Hepatic stellate cell (primary cell): Measurements from ENCODE around the gene FNIP2.
"Not testable (repeated sequence)": the region's sequence is repeated elsewhere in the genome, so short reads cannot be mapped to it uniquely, and the experiment has no call there.

Source experiments
- DNase-seq: peaks from one replicate; pipeline ENCODE4 v3.0.0; 2011; ENCODE audit warnings: low spot score

The FNIP2 gene

DNA sequence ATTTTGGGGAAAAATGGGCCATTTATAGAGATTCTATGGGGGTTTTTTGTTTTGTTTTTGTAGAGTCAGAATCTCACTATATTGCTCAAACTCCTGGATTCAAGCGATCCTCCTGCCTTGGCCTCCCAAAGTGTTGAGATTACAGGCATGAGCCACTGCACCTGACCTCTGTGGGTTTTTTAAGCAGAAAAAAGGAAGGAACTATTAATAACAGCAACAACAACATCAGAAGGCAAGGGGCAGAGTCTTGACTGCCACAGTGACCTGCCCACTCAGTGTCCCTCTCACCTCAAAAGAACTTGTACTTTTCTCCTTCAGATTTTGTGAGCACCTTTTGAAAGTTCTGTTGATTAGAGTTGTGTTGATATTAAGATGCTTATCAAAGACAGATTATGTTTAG lies 48.1 kb downstream of the FNIP2 start:
- DNase-seq, result no peak

- DNase-seq, result no peak
Measured at GRCh38 chr4:158817562-158818296, 48.9 kb downstream of the FNIP2 start.

DNA sequence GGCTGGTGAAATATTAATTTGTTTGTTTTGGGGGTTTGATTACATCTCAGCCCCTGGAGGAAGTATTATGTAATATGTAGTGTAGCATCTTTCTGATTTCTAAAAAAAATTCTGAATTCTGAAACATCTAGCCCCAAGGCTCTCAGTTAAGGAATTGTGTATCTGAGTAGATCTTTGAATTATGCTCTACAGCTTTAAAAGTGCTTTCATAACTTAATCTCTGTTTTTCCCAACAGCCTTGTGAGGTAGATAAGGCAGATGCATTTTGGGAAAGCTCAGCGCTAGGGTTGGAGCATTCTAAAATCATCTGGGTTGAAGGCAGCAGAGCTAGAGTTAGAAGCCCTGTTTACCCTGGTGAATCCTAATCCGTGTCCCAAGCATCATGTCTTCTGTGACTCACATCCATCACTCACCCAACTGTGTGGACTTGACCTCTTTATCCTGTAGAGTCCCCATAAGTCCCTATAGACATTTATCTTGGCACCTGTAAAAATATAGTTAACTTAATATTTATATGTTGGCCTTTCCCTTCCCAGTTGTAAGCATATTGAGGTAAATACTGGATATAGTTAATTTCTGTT lies 49.8 kb downstream of the FNIP2 start:
- no peak for DNase-seq

DNA sequence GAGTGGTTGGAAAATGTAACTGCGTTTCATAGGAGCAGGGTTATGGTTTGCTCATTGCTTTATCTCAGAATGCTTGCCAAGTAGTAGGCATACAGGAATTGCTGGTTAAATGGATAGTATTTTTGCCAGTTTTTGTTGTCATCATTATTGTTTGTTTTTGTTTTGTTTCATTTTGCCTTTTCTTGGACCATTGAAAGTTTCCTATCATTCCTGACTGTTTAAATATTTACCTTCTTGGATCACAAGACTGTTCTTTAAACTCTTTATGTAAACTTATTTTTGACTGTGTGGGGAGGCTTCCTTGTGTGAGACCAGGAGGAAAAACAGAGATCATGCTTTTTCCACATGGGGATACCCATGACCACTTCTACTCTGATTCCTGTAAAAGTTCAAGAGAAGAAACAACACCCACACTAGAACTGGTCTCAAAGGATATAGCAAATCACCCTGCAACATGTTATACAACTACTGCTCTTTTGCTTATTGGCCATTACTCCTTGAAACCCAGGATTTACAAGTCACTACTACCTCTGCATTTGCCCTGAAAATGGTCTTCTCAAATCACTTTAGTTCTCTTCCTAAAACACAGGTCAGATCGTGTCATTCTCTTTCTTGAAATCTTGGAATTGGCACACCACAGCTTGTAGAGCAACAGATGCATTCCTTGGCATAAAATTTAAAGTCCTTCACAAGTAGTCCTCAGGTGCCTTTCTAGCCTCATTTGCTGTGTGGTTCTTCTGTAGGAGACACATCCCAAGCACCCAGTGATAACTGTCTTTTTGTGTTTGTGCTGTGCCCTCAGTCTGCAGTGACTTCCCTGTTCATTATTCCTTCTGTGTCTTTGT lies 51.3 kb downstream of the FNIP2 start:
- DNase-seq, result no peak

GRCh38 chr4:158821228-158821971 lies 52.6 kb downstream of the FNIP2 start:
- peak; percentile 45 for DNase-seq

GRCh38 chr4:158822348-158822747 lies 53.5 kb downstream of the FNIP2 start:
- DNase-seq, result no peak

DNA sequence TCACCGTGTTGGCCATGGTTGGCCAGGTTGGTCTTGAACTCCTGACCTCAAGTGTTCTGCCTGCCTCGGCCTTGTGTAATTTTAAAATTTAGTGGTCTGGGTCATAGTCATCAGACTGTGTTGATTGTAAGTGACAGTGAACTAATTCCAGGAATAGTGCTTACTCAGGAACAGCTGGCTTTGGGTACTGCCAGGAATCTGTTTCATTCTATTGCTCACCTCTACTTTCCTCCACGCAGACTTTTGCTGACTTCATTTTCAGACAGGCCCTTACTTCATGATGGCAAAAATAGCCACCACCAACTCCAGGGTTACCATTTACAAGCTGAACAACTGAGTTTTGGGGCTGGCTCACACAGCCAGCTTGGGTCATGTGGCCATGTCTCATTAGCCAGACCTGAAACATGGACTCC lies 54.6 kb downstream of the FNIP2 start:
- DNase-seq, result no peak

DNA sequence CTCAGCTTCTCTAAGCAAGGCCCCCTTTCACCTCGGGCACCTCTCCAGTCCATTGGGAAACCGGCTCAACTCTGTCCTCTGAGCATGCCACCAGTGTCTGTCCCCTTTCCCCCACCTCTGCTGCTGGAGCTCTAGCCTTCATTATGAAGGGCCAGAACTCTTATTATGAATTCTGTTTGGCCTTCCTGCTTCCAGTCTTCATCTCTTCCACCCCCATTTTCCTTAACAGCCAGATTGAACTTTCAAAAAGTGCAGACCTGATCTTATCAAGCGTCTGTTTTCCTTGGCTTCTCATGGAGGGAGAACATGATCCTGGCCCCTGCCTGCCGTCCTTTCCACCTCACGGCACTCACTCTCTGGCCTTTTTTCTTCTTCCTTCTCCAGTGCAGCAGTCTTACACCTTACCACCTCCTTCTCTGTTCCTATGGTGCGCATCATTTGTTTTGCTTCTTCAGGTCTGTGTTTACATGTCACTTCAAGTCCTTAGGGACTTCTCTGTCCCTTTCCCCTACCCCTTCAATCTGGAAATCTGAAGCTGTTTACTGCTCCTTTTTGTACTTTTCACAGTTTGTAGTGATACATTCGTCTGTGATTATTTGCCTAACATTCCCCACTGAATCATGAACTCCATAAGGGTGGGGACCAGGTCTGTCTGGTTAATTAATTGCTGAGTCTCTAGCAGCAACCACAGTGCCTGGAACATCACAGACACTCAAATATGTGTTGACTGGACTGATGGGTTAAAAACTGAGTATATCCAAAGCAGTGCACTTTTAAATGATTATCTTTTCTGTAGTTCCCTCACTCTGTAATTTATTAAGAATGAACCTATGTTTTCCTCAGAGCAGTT lies 55.8 kb downstream of the FNIP2 start:
- no peak for DNase-seq

GRCh38 chr4:158825433-158826036 lies 56.7 kb downstream of the FNIP2 start:
- DNase-seq, result no peak

DNA sequence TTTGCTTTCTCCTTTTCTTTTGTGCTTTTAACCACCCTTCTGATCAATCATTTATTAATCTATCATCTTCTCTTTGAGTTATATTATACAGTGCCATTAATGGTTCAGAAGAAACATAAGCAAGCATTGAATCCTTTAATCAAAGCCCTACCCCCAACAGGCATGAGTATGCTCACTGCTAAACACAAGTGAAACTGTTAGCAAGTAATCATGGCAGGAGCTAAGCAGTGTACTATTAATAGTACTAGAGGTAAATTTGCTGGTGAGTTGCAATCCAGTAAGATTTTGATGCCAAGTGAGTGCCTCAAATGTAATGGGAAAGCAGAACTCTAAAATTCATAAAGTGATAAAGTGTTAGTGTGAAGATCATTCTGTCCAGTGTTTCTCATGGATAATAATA lies 57.2 kb downstream of the FNIP2 start:
- no peak for DNase-seq

- DNase-seq, result no peak
Measured at GRCh38 chr4:158826882-158827281, 58.1 kb downstream of the FNIP2 start.

DNA sequence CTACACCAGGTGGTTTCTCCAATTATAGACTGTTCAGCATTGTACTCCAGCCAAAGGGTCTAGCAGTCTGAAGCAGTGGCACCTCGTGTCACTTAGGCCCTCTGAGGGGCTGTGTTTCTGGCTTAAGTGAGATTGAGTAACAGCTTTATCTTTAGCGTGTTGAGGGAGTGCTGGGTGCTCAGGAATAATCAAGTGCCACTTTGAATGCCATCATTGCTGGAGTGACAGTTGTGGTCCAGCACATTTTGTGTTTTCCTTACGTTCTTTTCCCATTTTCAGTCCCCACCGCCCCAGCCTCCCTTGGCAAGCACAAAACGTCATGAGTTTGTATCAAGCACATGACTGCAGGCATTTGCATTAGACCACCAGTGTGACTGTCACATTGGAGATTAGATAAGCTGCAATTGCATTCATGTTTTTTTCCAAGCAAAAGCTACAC lies 58.7 kb downstream of the FNIP2 start:
- no peak for DNase-seq

GRCh38 chr4:158828151-158828550 lies 59.3 kb downstream of the FNIP2 start:
- DNase-seq, result not testable (repeated sequence)

DNA sequence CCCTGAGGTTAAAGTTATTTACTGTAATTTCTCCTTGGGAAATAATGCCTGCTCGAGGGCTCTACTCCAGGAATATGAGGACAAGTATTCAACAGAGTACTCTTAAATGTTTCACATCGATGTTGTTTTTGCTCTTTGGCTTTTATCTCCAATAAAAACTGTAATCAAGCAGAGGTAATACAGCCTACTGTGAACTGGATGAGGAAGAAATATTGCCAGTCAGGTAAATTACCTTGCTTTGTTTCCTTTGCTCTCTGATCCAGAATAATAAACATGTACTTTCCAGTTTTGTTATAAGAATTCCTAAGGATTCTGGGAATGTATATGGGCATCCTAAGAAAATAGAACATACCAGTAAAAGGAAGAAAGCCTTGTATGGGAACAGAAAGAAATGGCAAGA lies 60.4 kb downstream of the FNIP2 start:
- no peak for DNase-seq

DNA sequence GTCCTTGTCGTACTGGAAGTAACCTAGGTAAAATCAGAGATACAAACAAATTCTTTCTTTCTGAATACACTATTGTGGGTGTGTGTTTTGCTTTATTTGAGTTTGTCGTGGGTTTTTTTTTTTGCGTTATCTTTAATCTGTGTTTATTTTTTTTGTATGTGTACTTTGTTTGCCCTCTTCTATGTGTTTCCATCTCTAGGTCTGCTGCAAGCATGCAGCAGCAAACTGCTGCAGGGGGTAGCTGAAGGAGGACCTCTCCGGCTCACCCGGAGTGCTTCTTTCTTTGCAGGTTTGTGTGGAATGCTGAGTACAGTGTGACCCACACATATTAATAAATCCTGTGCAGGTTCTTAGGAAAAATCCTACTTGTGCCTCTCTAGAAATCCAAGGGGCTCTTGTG lies 64.8 kb downstream of the FNIP2 start:
- DNase-seq, result no peak

DNA sequence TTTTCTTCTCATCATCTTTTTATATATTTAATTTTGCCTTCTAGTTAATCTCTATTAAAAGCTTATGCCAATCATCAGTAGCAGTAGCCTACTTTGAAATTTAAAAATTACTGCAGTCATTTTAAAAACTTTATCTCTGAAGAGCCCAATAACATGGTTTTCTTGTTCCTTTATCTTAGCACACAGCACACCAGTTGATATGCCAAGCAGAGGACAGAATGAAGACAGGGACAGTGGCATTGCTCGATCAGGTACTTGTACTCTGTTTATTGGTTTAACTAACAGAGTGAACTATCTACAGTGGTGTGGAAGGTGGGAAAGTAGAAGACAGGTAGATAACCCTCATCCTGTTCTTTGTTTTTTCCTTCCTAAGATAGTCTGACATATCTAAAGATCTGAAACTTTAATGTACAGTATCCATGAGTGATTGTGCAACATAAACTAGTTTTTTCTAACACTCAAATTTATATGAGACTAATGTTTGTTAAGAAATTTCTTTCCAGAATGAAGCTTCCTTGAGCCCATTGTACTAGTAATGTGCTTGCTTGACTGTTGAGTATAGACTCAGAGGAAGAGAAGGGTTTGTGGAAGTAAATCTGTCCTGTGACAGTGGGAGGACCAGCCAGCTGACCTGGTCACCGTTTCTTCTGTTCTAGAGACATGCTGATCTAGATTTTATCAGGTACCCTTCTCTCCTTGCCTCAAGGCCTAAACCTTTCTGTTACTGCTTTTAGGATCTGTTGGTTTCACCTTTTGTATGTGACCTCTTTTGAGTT lies 66.6 kb downstream of the FNIP2 start:
- DNase-seq, result no peak

DNA sequence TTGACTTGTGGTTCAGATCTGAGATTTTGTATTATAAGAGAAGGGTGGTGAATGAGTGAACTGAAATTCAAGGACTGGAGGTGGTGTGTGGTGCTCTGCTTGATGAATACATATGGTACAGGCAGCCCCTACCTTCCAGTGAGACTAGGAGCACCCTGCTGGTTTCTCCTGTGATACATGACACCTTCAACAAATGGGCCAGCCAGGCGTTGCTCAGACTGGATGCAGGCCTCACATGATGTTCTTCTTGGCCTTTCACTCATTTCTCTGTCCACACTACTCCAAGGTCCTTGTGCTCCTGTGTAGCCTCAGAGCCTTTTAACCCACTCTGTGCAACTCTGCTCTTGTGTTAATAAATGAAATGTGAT lies 67.2 kb downstream of the FNIP2 start:
- DNase-seq, result no peak

DNA sequence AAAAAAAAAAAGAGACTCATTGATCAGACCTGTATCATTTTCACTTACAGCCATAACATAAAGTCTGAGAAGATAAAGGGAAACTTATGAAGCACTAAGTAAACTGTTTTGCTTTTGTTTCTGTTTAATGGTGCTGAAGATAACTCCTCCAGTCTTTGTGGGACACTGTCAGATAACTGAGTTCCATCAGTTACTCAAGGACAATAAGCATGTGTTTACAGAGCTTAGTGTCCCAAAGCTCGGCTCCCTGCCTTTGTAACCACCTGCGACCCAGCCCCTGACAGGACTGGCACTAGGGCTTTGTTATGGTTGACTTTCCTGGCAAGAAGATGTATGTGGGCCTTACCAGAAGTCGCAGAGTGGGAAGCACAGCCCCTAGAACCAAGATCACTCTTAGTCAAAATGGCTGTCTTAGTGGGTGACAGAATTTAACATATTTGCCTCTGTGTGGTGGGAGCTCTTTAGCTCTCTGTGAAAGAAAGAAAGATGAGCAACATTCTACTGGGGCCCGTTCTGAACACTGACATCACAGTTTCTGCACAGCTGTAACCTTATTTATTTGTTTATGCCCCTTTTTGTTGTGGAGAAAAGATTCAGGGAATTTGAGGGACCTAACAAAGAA lies 68.1 kb downstream of the FNIP2 start:
- no peak for DNase-seq

- no peak for DNase-seq
Measured at GRCh38 chr4:158837527-158838141, 68.8 kb downstream of the FNIP2 start.
